Measurements from ENCODE around the gene SLC66A1.

DNA sequence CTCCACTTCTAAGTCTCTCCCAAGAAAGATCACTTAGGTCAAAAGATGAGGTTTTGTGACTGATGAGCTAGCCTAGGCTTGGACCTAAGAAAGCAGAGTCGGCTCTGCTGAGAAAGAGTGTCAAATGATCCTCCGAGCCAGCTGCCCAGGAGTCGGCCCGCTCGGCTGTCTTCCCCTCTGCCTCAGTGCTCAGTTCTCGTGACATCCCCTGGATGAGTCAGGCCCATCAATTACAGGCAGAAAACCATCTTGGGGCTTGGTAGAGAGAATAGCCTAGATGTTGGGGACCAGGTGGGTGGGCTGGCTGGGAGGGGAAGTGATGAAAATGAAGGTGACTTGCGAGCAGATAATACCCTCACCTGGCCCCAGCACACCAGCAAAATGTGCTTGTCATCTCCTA is 60.5 kb downstream of the SLC66A1 start:
- TF ChIP-seq EZH2phosphoT487 (IDR thresholded peaks at IDR 0.05; ENCODE audit: low read depth): no peak
- TF ChIP-seq, protein P1, sequence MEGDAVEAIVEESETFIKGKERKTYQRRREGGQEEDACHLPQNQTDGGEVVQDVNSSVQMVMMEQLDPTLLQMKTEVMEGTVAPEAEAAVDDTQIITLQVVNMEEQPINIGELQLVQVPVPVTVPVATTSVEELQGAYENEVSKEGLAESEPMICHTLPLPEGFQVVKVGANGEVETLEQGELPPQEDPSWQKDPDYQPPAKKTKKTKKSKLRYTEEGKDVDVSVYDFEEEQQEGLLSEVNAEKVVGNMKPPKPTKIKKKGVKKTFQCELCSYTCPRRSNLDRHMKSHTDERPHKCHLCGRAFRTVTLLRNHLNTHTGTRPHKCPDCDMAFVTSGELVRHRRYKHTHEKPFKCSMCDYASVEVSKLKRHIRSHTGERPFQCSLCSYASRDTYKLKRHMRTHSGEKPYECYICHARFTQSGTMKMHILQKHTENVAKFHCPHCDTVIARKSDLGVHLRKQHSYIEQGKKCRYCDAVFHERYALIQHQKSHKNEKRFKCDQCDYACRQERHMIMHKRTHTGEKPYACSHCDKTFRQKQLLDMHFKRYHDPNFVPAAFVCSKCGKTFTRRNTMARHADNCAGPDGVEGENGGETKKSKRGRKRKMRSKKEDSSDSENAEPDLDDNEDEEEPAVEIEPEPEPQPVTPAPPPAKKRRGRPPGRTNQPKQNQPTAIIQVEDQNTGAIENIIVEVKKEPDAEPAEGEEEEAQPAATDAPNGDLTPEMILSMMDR (IDR thresholded peaks at IDR 0.05; ENCODE audit: low read depth, low read length): no peak

Data from OCI-LY3 (cell line).